ENCODE measurements around the gene ZNF217.

The ZNF217 gene

GRCh38 chr20:53580376-53581111 is 13.1 kb downstream of the ZNF217 start:
- DNase-seq (ENCODE audit: low read depth), result no peak
- H3K4me3 ChIP-seq (ENCODE audit: low read length), result peak overlapping the region; percentile 32
- TF ChIP-seq CTCF (conservative IDR thresholded peaks at IDR 0.05; ENCODE audit: low read length), result peak; percentile 37

- TF ChIP-seq CTCF (conservative IDR thresholded peaks at IDR 0.05; ENCODE audit: low read length), result peak; percentile 41
- peak; percentile 87 for DNase-seq (ENCODE audit: low read depth)
- H3K4me3 ChIP-seq (ENCODE audit: low read length), result peak overlapping the region; percentile 32
These were observed 13.9 kb downstream of the ZNF217 start for GRCh38 chr20:53579581-53580375.

GRCh38 chr20:53579266-53579580 is 14.4 kb downstream of the ZNF217 start:
- TF ChIP-seq CTCF (conservative IDR thresholded peaks at IDR 0.05; ENCODE audit: low read length), result no peak
- H3K4me3 ChIP-seq (ENCODE audit: low read length), result peak overlapping the region; percentile 38
- DNase-seq (ENCODE audit: low read depth), result no peak

- DNase-seq (ENCODE audit: low read depth), result peak; percentile 89
- peak overlapping the region; percentile 38 for H3K4me3 ChIP-seq (ENCODE audit: low read length)
- peak; percentile 88 for TF ChIP-seq CTCF (conservative IDR thresholded peaks at IDR 0.05; ENCODE audit: low read length)
These were observed 15.0 kb downstream of the ZNF217 start for GRCh38 chr20:53578492-53579222.

- H3K4me3 ChIP-seq (ENCODE audit: low read length), result no peak overlapping the region
- no peak for TF ChIP-seq CTCF (conservative IDR thresholded peaks at IDR 0.05; ENCODE audit: low read length)
- no peak for DNase-seq (ENCODE audit: low read depth)
These were observed 16.9 kb downstream of the ZNF217 start for GRCh38 chr20:53576586-53577318.

- no peak for TF ChIP-seq CTCF (conservative IDR thresholded peaks at IDR 0.05; ENCODE audit: low read length)
- H3K4me3 ChIP-seq (ENCODE audit: low read length), result no peak overlapping the region
- DNase-seq (ENCODE audit: low read depth), result no peak
These were observed 17.5 kb downstream of the ZNF217 start for GRCh38 chr20:53576195-53576580.

Measured in AG10803 (cell line).